GM19455 (cell line): ENCODE results near the gene GON4L.
A peak's percentile ranks its signal among the peaks of the same experiment; 100 is the strongest.
"Not testable (repeated sequence)": the region's sequence is repeated elsewhere in the genome, so short reads cannot be mapped to it uniquely, and the experiment has no call there.

Experiments
- ATAC-seq: cut with Tn5 transposase; IDR thresholded peaks from one replicate; pipeline ENCODE4 v1.9.1; 2021; ENCODE audit not compliant: unreplicated experiment

Gene GON4L

DNA sequence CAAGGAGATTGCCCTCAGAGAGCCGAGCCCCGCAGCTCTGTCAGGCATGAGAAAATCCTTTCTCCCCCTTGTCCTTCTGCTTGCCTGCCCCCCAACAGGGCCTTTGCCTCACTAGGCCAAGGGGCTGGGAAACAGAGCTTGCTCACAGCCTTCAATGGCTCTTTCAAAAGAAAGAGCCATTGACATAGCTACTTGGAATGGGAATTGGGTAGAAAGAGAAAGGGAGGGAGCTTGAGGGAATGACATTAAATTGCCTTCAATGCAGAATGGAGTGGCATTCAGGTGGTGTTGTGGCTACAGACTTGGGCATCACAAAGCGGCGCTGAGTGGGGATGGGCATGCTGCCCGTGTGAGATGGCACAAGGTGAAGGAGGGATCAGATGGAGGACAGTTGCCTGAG is 15.5 kb upstream of the GON4L start:
- ATAC-seq: no peak

GRCh38 chr1:155871390-155871789 is 14.4 kb upstream of the GON4L start:
- no peak for ATAC-seq

- ATAC-seq: no peak
Measured at GRCh38 chr1:155867766-155868165, 10.8 kb upstream of the GON4L start.

GRCh38 chr1:155864393-155864792 is 7.4 kb upstream of the GON4L start:
- ATAC-seq: no peak

GRCh38 chr1:155861896-155862295 is 4.9 kb upstream of the GON4L start:
- ATAC-seq: no peak

GRCh38 chr1:155860970-155861510 is 4.0 kb upstream of the GON4L start:
- ATAC-seq: no peak

GRCh38 chr1:155859881-155860871 is 3.2 kb upstream of the GON4L start:
- no peak for ATAC-seq

DNA sequence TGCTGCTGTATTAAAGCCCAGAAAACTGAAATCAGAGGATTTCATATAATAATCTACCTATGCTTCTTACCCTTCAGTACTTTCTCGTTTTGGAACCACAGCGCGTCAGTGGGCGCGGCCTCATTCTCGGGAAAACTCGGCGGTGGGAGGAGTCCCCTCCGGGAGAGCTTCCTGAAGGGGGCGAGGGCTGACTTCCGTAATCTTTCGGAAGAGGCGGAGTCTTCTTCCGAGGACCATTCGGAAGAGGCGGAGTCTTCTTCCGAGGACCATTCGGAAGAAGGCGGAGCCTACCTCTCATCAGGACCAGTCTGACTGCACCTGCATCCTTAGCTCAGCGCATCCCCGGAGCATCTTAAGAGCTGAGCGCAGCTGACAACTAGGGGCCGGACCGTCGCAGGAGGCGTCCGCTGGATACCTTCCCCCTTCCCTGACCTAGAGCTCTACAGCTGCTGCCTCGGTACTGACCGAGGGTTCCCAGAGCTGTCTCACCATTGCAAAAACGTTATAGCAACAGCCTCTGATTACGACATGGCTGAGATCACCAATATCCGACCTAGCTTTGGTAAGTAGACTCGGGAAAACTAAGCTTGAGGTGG is 2.3 kb upstream of the GON4L start, which contains the start of gene SYT11:
TSS of gene SYT11 (plus strand) at position 334 of the 596 bp plus-strand sequence. CDS start at position 529, 195 bp downstream.
- ATAC-seq: peak; percentile 49

- ATAC-seq: peak; percentile 10
Measured at GRCh38 chr1:155858800-155859233, 1.8 kb upstream of the GON4L start.

- no peak for ATAC-seq
Measured at GRCh38 chr1:155856257-155856974, 598 bp downstream of the GON4L start.

DNA sequence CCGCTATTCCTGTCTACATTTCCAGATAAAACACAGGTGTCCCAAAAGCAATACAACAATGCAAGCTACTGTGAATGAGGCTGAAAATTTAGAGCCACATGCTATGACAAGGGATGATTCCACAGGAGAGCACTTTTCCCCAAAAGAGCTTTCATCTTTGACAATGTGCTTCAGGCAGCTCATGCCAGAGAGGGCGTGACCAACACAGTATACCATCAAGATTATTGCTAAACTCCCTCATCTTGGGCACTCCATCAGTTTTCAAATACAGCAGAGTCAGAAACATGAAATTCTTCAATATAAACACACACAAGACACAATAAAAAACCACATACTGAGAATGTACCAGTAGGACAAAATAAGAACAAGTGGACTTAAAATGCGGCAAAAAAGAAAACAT is 6.7 kb downstream of the GON4L start:
- no peak for ATAC-seq

GRCh38 chr1:155847823-155848529 is 9.0 kb downstream of the GON4L start:
- ATAC-seq: no peak

GRCh38 chr1:155844860-155845421 is 12.1 kb downstream of the GON4L start:
- no peak for ATAC-seq

DNA sequence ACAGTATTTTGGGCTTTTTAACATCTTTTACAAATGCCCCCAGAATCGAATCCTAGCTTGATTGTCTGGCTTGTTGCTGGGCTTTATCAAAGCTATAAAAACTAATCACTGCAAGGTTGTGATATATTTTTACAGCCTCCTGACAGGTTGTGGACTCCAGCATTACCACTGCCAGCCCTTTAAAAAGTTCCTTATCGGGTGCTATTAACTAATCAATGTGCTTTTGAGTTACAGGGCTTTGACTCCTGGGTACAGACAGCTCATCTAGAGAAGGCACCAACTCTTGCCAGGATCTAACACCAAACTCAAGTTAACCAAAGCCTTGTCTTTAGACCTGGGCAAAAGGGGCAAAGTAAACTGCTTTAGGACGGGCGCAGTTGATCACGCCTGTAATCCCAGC is 16.6 kb downstream of the GON4L start:
- ATAC-seq: no peak

DNA sequence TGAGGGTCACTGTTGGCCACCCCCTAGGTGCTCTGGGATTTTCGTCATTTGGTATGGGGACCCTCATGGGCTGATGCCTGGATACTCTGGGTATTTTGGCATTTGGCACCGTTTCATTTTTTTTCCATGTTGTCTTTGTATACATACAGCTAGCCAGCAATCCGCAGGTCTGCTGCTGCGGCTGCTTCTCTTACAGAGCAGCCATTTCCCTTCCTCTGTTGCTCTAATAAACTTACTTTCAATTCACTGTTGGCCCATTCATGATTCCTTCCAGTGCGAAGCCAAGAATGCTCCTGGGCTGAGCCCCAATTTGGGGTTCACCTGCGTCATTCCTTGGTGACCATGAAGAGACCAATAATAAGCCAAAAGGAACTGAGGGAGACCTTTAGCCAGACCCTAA is 21.5 kb downstream of the GON4L start:
- no peak for ATAC-seq

- ATAC-seq: not testable (repeated sequence)
Measured at GRCh38 chr1:155834927-155835399, 22.1 kb downstream of the GON4L start.

DNA sequence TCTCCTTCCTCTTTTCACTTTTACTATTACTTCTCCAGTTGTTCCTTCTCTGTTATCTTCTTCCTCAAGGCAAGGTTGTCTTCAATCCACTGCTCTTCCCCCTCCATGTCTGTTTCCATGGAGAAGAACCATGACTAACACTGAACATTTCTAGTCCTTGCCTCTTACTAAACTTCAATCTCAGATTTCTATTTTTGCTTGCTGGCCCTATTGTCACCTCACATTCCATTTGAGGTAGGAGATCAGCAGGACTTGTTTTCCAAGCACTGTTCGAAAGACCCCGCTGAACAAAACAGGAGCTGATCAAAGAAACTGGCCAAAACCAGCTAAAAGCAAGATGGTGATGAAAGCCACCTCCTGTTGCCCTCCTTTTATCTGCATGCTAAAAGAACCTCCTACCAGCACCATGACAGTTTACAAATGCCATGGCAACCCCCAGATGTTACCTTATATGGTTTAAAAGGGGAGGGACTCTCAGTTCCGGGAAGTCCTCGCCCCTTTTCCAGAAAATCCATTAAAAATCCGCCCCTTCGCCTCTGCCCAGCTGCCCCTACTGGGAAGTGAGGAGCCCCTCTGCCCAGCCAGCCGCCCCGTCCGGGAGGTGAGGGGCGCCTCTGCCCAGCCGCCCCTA is 22.6 kb downstream of the GON4L start:
- no peak for ATAC-seq

GRCh38 chr1:155833665-155834295 is 23.2 kb downstream of the GON4L start:
- no peak for ATAC-seq
